ENCODE data around the gene PDE2A. TPM values are rescaled to one million over a fixed set of nuclear protein-coding genes. Genes with fewer than 3 reads are reported as not detected.

PDE2A gene
- total and polyA plus RNA-seq, 2 donors (not counting 1 experiment from before 2014, with no cell fraction given) = 0.88 to 2.9 TPM

- POLR2A ChIA-PET = interaction anchor here (0.6 kb wide), 1 partner anchor 731 kb away, joined by 5 read pairs; no protein-coding TSS in a partner anchor
- Mint-ChIP-seq H3K4me3 (no peak overlapping the region), H3K9me3 (ENCODE audit: insufficient read depth) (no peaks in the 10 kb centered on the region), H3K4me1 (peaks cover 54% of the 10 kb centered on the region), H3K27me3 (no peaks in the 10 kb centered on the region), H3K27ac (no peak overlapping the region)
- Histone ChIP-seq H3K4me1 (ENCODE audit: control insufficient read depth in 2 of 2, insufficient read depth in 2 of 2, low read length in 2 of 2) (peaks cover 35 to 43% of the 10 kb centered on the region in 2 donors), H2AFZ (ENCODE audit: insufficient read depth, low read depth, low read length, poor library complexity, severe bottlenecking) (no peak overlapping the region), H3K4me3 (ENCODE audit: control extremely low read depth in 1 of 5, extremely low read depth in 1 of 5, insufficient read depth in 1 of 5, low read depth in 2 of 5, low read length in 4 of 5) (no peak overlapping the region), H3K4me2 (replicated peaks; ENCODE audit: low read depth, low read length, poor library complexity, severe bottlenecking) (no peak overlapping the region), H3K27me3 (replicated peaks in 1 of 4; ENCODE audit: control extremely low read depth in 1 of 4, control insufficient read depth in 3 of 4, insufficient read depth in 4 of 4, low read length in 3 of 4) (no peaks in the 10 kb centered on the region), H4K20me1 (ENCODE audit: control insufficient read depth, insufficient read depth, low read length, poor library complexity, severe bottlenecking) (peaks cover 99% of the 10 kb centered on the region), H3K9me3 (ENCODE audit: control extremely low read depth in 1 of 3, control insufficient read depth in 2 of 3, insufficient read depth in 1 of 3, low read length in 2 of 3) (no peaks in the 10 kb centered on the region), H3K79me2 (ENCODE audit: control insufficient read depth, insufficient read depth, low read length) (peaks cover 100% of the 10 kb centered on the region), H3K9ac (ENCODE audit: low read length) (no peak overlapping the region), H3K36me3 (replicated peaks in 1 of 2; ENCODE audit: control extremely low read depth in 1 of 2, control insufficient read depth in 1 of 2, extremely low read depth in 1 of 2, insufficient read depth in 2 of 2, low read length in 1 of 2) (peaks cover 0 to 75% of the 10 kb centered on the region in 2 experiments), H3K27ac (ENCODE audit: low read length in 2 of 2) (no peak overlapping the region)
- CTCF ChIA-PET = interaction anchor here (0.5 to 2.2 kb wide), 4 partner anchors 8 to 79 kb away, joined by 3 to 16 read pairs (median 3); no protein-coding TSS in a partner anchor
- no peak for ATAC-seq (ENCODE audit: low read depth)
- TF ChIP-seq CTCF (IDR thresholded peaks at IDR 0.05) (no peak), EZH2 (IDR thresholded peaks at IDR 0.05; ENCODE audit: borderline replicate concordance, insufficient read depth, low read depth, low read length, poor library complexity, severe bottlenecking) (no peak)
- WGBS (ENCODE audit: insufficient coverage) = 97% methylated on average over 14 of the region's 14 CpGs
- intact Hi-C loops (cut with micrococcal nuclease) = no loop called here
- DNase-seq = no peak
These were observed 42.7 kb upstream of the PDE2A start for GRCh38 chr11:72716788-72717435.

- no peak overlapping the region for H2AFZ ChIP-seq (ENCODE audit: insufficient read depth, low read depth, low read length, poor library complexity, severe bottlenecking)
- DNase-seq = no peak
- no peak overlapping the region for H3K27ac ChIP-seq (ENCODE audit: low read length in 2 of 2)
- CTCF ChIA-PET = interaction anchor here (0.5 to 2.2 kb wide), 4 partner anchors 9 to 79 kb away, joined by 3 to 16 read pairs (median 3); no protein-coding TSS in a partner anchor
- intact Hi-C loops (cut with micrococcal nuclease) = no loop called here
- H3K27me3 ChIP-seq (replicated peaks in 1 of 4; ENCODE audit: control extremely low read depth in 1 of 4, control insufficient read depth in 3 of 4, insufficient read depth in 4 of 4, low read length in 3 of 4) = no peaks in the 10 kb centered on the region
- Mint-ChIP-seq H3K9me3 (ENCODE audit: insufficient read depth) (no peaks in the 10 kb centered on the region), H3K4me1 (peaks cover 49% of the 10 kb centered on the region), H3K27ac (peak overlapping the region; percentile 26), H3K4me3 (no peak overlapping the region), H3K27me3 (no peaks in the 10 kb centered on the region)
- H3K36me3 ChIP-seq (replicated peaks in 1 of 2; ENCODE audit: control extremely low read depth in 1 of 2, control insufficient read depth in 1 of 2, extremely low read depth in 1 of 2, insufficient read depth in 2 of 2, low read length in 1 of 2) = peaks cover 0 to 81% of the 10 kb centered on the region in 2 experiments
- H3K79me2 ChIP-seq (ENCODE audit: control insufficient read depth, insufficient read depth, low read length) = peaks cover 98% of the 10 kb centered on the region
- no peak overlapping the region for H3K4me2 ChIP-seq (replicated peaks; ENCODE audit: low read depth, low read length, poor library complexity, severe bottlenecking)
- H3K9me3 ChIP-seq (ENCODE audit: control extremely low read depth in 1 of 3, control insufficient read depth in 2 of 3, insufficient read depth in 1 of 3, low read length in 2 of 3) = no peaks in the 10 kb centered on the region
- no peak overlapping the region for H3K4me3 ChIP-seq (ENCODE audit: control extremely low read depth in 1 of 5, extremely low read depth in 1 of 5, insufficient read depth in 1 of 5, low read depth in 2 of 5, low read length in 4 of 5)
- TF ChIP-seq CTCF (IDR thresholded peaks at IDR 0.05) (no peak), EZH2 (IDR thresholded peaks at IDR 0.05; ENCODE audit: borderline replicate concordance, insufficient read depth, low read depth, low read length, poor library complexity, severe bottlenecking) (no peak)
- 94% methylated on average over 4 of the region's 7 CpGs for WGBS (ENCODE audit: insufficient coverage)
- ATAC-seq (ENCODE audit: low read depth) = no peak
- peaks cover 29 to 37% of the 10 kb centered on the region in 2 donors for H3K4me1 ChIP-seq (ENCODE audit: control insufficient read depth in 2 of 2, insufficient read depth in 2 of 2, low read length in 2 of 2)
- peaks cover 99% of the 10 kb centered on the region for H4K20me1 ChIP-seq (ENCODE audit: control insufficient read depth, insufficient read depth, low read length, poor library complexity, severe bottlenecking)
- no peak overlapping the region for H3K9ac ChIP-seq (ENCODE audit: low read length)
- POLR2A ChIA-PET = interaction anchor here (0.5 kb wide), 1 partner anchor 10 kb away, joined by 3 read pairs; no protein-coding TSS in a partner anchor
These were observed 42.1 kb upstream of the PDE2A start for GRCh38 chr11:72716290-72716689.

All from B cell (primary cell).